Cardiac atrium fibroblast (primary cell): Measurements from ENCODE around the gene S100PBP. TPM values are rescaled to one million over a fixed set of nuclear protein-coding genes. Genes with fewer than 3 reads are reported as not detected.

Source experiments
- total RNA-seq: library from RNA; depleted of rRNA; stranded (reverse); fragments of >200 nt; gene quantifications from 2 replicates; pipeline ENCODE4 v1.2.3, GENCODE V29; 2015

Gene S100PBP
- 10.5 and 17.8 TPM in 2 replicates for total RNA-seq

DNA sequence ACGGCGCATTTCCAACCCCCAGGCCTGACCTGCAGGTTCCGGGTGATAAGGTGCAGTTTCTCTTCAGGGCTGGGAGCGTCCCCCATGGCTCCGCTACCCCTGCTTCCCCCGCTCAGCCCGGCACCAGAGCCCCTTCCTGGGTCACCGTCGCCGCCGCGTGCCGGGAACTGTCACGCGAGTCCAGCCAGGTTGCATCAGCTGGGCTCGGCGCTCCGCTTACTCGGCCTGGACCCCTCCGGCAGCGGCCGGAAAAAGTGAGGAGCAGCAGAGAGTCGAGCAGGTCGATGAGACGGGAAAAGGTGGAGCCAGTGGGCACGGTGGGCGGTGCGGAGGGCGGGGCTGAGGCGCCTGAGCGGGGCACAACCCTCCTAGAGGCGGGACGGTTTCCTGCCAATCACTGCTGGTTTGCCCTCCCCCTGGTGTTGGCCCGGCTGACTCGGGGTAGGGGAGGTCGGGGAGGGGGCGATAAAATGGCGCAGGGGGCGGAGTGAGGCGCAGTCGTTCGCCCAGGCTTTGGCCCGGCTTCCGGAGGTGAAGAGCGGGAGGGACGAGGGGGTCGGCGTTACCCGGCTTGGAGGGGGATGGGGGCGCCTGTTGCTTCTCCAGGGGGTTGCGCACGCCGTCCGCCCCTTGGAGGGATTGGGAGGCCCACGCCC is at the start of gene S100PBP, which contains the start of gene YARS1:
TSS of gene S100PBP (plus strand) at position 495 of the 656 bp plus-strand sequence. CDS start 8,447 bp downstream, outside the sequence.
TSS of gene YARS1 (minus strand) at position 200 of the 656 bp plus-strand sequence. CDS start at position 86, 114 bp downstream.

DNA sequence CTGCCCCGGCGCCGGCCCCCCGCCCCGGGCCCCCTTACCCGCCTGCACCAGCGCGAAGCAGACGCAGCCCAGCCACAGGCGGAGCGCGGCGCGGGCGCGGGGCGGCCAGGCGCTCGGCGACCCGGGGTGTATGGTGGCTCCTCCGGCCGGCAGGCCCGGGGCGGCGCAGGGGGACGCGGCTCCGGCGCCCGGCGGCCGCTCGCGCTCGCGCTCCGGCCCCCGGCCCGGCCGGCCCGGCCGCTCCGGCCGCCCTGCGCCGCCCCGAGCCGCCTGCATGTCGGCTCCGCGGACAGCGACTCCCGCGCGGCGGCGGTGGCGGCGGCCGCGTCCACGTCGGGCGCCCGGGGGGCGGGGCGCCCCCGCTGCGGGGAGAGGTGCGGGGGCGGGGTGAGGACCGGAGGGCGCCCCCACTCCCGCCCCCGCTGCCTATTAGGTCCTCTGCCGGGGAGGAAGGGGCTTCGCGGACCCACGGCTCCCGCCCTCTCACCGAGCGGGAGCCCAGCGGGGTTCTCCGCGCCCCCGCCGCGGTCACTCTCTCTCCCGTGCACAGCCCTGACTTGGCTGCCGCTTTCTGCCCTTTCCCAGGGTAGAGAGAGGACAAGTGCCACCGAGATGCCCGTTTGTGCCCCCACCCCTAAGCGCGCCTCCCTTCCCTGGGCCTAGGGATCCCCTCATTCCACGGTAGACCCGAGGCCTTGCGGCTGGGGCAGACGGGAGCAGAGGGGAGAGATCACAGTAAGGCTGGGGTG is 53.3 kb downstream of the S100PBP start, which contains the start of gene FNDC5:
TSS of gene FNDC5 (minus strand) at position 298 of the 749 bp plus-strand sequence.

DNA sequence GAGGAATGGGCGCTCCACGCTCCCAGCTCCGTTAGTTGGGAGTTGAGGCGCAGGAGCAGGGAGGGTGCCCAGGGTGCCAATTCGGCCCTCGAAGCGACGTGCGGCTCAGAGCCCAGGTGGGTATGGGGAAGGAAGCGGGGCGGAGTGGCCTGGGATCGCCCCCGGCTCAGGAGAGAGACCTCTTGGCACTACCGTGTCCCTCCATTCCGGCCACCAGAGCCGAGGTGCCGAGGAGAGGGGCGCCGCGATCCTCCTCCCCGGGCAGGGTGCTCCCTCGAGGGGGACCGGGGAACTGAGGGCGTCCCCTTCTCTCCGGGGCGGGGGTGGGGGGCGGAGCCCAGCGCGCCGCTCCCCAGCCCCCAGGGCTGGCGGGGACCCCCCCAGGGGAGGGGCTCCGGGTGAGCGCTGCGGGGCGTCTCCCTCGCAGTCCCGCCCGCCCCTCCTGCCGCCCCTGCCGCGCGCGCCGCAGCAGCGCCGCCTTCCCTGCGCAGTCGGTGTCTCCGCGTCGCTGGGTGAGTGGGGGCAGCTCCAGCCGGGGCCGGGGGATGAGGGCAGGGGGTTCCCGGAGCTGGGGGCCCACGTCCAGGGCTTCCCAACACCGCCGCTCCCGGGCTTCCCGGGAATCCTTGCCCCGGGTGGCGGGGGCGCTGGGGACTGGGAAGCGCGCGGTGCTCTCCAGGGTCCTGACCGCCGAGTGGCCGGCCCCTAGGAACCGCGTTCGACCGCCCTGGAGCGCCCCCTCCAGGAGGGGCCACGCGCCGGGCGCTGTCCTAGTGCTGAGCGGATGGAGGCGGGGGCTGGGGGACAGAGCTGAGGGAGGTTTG is 68.8 kb downstream of the S100PBP start, which contains the start of gene HPCA:
TSS of gene HPCA (plus strand) at position 488 of the 824 bp plus-strand sequence. CDS start 2,408 bp downstream, outside the sequence.

DNA sequence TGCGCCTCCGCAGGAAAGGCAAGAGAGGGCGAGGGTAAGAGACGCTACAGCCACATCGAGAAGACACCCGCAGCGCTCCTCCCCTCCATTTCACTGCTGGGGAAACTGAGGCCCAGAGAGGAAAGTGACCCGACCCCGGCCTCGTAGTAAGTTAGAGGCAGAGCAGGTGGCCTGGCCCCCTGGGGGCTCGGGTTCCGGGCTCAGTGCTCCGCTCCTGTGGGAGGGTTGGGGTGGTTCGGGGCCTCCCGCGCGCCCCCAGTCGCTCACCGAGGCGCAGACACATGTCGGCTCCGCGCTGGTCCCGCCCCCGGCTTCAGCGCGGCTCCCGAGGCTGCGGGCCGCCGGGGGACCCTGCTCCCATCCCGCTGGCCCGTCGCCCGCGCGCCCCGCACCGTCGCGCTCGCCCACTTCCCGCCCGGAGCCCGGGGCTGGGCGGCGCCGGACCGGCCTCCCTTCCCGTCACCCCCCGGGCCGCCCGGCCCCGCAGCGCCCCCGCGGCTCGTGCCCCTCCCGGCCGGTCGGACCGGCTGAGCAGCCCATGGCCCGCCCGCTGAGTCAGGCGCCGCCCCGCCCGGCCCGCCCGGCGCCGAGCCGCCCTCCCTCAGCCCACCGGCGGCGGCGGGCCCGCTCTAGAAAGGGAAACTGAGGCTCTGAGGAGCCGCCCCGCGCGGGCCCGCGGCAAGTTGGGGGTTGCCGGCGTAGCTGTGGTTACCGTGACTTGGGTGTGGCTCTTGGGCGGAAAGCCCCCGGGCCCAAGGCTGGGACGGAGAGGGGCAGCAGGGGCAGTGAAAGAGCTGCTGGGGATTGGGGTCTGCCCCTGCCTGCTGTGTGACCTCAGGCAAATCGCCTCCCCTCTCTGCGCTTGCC is 83.7 kb downstream of the S100PBP start, which contains the start of gene TMEM54:
TSS of gene TMEM54 (minus strand) at position 434 of the 867 bp plus-strand sequence. CDS start at position 283, 151 bp downstream.

Other genes starting within 250 kb of the S100PBP start
- 24.8 and 29.1 TPM in 2 replicates for gene ZBTB8OS, start 167.1 kb upstream of the S100PBP start, total RNA-seq
- gene RBBP4, start 166.4 kb upstream of the S100PBP start, total RNA-seq, result 73.7 and 74.2 TPM in 2 replicates
- 31.2 and 45.2 TPM in 2 replicates for gene SYNC, start 114.9 kb upstream of the S100PBP start, total RNA-seq
- 103 and 128 TPM in 2 replicates for gene YARS1, start 295 bp upstream of the S100PBP start, total RNA-seq
- gene FNDC5, start 53.3 kb downstream of the S100PBP start, total RNA-seq, result 0.16 and 13.5 TPM in 2 replicates
- gene HPCA, start 68.8 kb downstream of the S100PBP start, total RNA-seq, result not detected in 2 replicates
- 18.8 and 25.4 TPM in 2 replicates for gene TMEM54, start 83.7 kb downstream of the S100PBP start, total RNA-seq
- 8.3 and 10.9 TPM in 2 replicates for gene RNF19B, start 147.2 kb downstream of the S100PBP start, total RNA-seq
- gene AK2, start 219.2 kb downstream of the S100PBP start, total RNA-seq, result 146 and 152 TPM in 2 replicates